ENCODE measurements around the gene AOX1. TPM values are rescaled to one million over a fixed set of nuclear protein-coding genes. Genes with fewer than 3 reads are reported as not detected.
"Not testable (repeated sequence)": the region's sequence is repeated elsewhere in the genome, so short reads cannot be mapped to it uniquely, and the experiment has no call there.

Gene AOX1
- total RNA-seq, 1 donor from 2014 or later: 8.0 TPM

- DNase-seq (ENCODE audit: low read depth): peak; percentile 72
Observed at GRCh38 chr2:200627110-200627770, 41.4 kb downstream of the AOX1 start.

DNA sequence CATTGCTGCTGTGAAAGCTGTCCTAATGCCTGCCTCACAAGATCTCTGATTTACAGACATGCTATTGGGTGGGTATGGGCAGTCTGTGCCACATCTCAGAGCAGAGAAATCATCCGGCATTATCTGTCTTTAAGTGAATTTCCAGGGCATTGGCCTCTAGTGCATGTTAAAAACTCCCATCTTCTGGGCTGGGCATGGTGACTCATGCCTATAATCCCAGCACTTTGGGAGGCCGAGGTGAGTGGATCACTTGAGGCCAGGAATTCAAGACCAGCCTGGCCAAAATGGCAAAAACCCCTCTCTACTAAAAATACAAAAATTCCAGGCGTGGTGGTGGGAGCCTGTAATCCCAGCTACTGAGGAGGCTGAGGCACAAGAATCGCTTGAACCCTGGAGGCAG, 42.6 kb downstream of the AOX1 start:
- DNase-seq (ENCODE audit: low read depth): not testable (repeated sequence)

DNA sequence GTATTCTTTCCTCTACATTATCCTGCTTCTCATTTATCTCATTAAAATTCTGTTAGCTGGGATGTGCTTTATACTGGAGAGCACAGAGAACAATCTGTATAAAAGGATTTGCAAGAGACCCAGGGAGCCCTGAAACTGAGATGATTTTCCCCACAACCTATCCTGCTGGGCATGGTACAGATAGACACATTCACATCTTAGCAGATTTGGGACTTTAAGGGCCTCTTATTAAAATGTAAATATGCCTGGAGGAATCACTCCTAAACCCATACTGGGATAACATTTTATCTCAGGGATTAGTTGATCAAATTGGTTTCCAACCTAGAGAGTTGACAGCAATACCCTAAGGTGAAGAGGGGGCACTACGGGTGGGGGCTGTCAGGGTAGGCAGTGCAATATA, 45.5 kb downstream of the AOX1 start:
- no peak for DNase-seq (ENCODE audit: low read depth)

GRCh38 chr2:200634231-200634964, 48.6 kb downstream of the AOX1 start:
- no peak for DNase-seq (ENCODE audit: low read depth)

DNA sequence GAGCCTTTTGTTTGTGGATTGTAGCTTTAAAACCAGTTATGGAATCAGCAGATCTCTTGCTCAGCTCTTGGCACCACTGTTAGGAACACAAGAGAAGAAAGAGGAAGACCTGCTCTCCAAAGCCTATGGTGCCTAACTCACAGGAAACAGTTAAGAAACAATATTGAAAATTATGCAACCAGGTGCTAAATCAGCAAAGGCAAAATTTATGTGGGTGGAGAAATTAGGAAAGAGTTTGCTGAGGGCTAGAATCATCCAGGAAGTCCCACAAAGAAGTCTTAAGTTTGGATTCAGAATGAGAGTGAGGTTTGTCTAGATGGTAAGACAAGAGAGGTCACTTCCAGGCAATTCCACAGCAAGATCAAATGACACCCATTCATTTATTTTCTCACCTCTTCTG, 49.4 kb downstream of the AOX1 start:
- DNase-seq (ENCODE audit: low read depth): no peak

- DNase-seq (ENCODE audit: low read depth): peak; percentile 36
Observed at GRCh38 chr2:200637901-200638300, 52.1 kb downstream of the AOX1 start.

DNA sequence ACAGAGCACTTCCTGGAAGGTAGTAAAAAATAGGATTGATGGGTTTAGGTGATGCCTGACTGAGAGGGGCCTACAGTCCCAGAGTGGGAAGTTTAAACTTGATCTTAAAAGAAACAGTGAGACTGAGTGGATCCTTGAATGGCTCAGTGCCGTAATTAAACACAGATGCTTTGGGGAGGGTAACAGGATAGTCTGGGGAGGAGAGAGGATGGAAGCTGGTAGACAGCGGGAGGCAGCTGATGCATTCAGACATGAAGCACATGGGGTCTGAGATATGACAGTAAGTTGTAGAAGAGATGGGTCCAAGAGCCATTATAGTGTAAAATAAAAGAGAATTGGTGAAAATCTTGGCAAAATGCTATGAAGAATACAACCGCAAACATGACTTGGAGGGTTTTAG, 54.4 kb downstream of the AOX1 start:
- DNase-seq (ENCODE audit: low read depth): no peak

DNA sequence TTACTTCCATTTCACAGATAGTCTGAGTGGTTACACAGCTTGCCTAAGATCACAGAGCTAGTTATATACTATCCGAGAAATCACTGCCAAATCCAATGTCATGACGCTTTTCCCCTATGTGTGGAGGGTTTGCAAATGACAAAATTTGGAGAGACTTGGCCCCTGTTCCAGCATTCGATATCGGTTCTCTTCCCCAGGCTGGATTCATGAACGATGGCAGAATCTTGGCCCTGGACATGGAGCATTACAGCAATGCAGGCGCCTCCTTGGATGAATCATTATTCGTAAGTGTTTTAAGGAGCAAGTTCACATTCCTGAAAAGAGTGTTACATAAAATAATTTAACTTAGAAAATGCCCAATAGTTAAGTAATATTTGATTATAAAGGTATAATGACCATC, 55.1 kb downstream of the AOX1 start:
- DNase-seq (ENCODE audit: low read depth): no peak

DNA sequence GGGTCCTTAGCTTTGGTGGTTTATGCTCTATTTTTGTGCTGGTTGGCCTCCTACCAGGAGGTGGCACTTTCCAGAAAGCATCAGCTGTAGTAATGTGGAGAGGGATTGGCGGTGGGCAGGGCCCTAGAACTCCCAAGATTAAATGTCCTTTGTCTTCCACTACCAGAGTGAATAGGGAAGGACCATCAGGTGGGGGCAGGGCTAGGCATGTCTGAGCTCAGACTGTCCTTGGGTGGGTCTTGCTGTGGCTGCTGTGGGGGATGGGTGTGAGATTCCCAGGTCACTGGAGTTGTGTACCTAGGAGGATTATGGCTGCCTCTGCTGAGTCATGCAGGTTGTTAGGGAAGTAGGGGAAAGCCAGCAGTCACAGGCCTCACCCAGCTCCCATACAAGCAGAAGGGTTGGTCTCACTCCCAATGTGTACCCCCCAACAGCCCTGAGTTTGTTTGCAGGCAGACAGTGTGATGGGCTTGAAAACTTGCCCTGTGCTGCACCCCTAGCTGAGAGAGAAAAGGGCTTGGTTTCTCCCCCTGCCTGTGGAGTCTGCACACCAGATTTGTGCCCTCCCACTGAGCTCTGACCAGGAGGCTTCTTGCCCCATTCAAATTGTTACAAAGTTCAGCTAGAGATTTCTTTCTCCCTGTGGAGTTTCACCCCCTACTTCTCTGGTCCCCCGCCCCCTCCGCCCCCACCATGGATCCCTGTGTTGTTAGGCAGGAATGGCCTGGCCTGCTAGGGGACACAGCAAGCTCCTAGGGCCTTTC, 62.9 kb downstream of the AOX1 start:
- DNase-seq (ENCODE audit: low read depth): peak; percentile 6

- DNase-seq (ENCODE audit: low read depth): no peak
Observed at GRCh38 chr2:200649724-200650123, 63.9 kb downstream of the AOX1 start.

GRCh38 chr2:200650195-200650594, 64.4 kb downstream of the AOX1 start:
- no peak for DNase-seq (ENCODE audit: low read depth)

GRCh38 chr2:200652158-200652557, 66.3 kb downstream of the AOX1 start:
- DNase-seq (ENCODE audit: low read depth): no peak

- DNase-seq (ENCODE audit: low read depth): no peak
Observed at GRCh38 chr2:200653021-200653420, 67.2 kb downstream of the AOX1 start.

- no peak for DNase-seq (ENCODE audit: low read depth)
Observed at GRCh38 chr2:200654823-200655222, 69.0 kb downstream of the AOX1 start.

- no peak for DNase-seq (ENCODE audit: low read depth)
Observed at GRCh38 chr2:200655918-200656580, 70.2 kb downstream of the AOX1 start.

DNA sequence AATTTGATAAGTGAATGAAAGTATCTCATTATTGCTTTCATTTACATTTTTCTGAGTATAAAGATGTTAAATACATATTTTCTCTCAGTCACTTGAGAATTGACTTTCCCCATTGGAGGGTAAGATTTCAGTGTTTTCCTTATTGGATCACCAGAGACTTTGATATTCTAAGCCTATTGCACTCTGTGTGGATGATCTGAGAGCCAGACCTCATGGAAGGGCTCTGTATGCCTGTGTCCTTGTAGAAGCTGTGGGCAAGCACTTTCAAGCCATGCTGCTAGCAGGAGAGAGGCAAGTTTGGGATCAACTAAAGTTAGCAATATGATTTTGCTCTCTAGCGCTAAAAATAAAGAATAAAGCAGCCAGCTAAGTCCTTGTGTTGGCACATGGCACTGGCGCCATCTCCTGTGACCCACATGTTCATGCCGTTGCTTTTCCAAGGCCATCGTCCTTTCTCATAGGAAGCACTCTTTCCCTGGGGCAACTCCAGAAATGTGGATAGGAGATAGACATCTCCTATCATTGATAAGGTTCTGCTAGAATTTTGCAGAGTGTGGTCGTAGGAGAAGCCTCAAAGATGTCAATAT, 72.6 kb downstream of the AOX1 start:
- DNase-seq (ENCODE audit: low read depth): no peak

DNA sequence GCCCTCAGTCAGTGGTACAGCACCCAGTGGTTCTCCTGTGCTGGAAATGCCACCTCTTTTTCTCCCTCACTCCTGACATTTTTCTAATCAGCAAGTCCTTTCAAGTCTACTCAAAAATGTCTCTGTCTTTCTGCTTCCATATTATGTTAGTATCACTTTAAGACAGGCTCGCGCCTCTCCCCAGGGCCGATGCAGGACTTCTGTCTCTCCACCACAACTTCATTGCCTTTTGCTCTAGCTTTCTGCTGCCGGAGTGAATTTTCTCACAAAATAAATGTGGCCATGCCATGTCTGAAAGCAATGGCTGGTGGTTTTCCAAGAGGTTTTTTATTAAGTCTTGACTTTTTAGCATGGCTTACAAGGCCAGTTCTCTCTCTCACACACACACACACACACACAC, 73.6 kb downstream of the AOX1 start:
- DNase-seq (ENCODE audit: low read depth): no peak

DNA sequence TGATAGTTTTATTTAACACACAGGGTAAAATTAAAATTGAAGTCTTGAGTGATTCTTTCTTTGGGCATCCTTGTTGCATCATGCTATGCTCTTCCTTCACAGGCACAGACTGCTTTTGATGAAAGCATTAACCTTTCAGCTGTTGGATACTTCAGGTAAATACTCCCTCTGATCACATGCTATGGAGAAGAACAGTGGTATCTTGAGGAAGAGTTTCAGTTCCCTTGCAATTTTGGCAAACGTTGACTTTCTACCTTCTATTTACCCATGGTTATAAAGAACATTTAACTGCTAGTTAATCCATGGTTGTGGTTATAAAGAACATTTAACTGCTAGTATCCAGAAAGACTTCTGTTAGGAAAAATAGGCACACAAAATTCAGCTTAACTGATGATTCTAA, 75.7 kb downstream of the AOX1 start:
- no peak for DNase-seq (ENCODE audit: low read depth)

GRCh38 chr2:200662727-200663126, 76.9 kb downstream of the AOX1 start:
- peak; percentile 94 for DNase-seq (ENCODE audit: low read depth)

DNA sequence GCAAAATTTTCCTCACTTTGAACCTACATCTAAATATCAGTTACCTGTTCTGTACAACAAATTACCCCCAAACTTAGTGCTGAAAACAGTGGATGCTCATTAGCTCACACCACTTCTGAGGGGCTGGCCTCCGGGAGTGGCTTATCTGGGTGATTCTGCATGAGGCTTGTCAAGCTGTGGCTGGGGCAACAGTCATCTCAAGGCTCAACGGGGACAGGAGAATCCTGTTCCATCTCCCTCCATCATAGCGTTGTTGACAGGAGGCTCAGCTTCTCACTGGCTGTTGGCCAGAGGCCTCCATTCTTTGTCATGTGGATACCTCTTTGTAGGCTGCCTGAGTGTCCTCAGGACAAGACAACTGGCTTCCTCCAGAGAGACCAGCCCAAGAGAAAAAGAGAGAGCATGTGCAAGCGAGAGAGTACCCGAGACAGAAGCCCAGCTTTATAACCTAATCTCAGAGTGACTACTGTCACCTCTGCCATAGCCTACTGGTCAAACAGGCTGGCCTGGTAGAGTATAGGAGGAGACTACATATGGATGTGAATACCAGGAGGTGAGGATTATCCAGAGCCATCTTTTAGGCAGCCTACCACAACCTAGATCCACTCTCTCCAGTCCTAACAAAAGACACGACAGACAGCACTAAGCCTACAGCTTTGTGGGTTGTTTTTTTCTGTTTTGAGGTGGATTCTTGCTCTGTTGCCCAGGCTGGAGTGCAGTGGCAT, 79.1 kb downstream of the AOX1 start:
- no peak for DNase-seq (ENCODE audit: low read depth)
